Activated CD8-positive, alpha-beta T cell treated with anti-CD3 and anti-CD28 coated beads for 36 hours (primary cell): ENCODE measurements around the gene ELP2. TPM values are rescaled to one million over a fixed set of nuclear protein-coding genes. Genes with fewer than 3 reads are reported as not detected.
"Not testable (repeated sequence)": the region's sequence is repeated elsewhere in the genome, so short reads cannot be mapped to it uniquely, and the experiment has no call there.

ENCODE experiments used
- ATAC-seq: fragments of 200-7000 bp; cut with Tn5 transposase; one replicate; pipeline ENCODE4 v1.10.0; 2021; ENCODE audit warnings: mild to moderate bottlenecking, moderate library complexity
- CTCF ChIA-PET: fragments of 350-600 bp; sonication (Branson Sonifier 250); formaldehyde crosslinking; loops from one replicate; lab custom pipeline; 2021; ENCODE audit warnings: antibody characterized with exemption; lab: Charles Lee
- POLR2A ChIA-PET: fragments of 350-600 bp; sonication (Branson Sonifier 250); formaldehyde crosslinking; loops from one replicate; lab custom pipeline; 2021; ENCODE audit warnings: antibody characterized with exemption; lab: Charles Lee
- DNase-seq: peaks from one replicate; pipeline ENCODE4 v3.0.0-alpha.2; 2020
- H3K27ac Mint-ChIP-seq: one replicate; pipeline ENCODE4 v1.8.0; 2021; ENCODE audit warnings: mild to moderate bottlenecking, mixed read lengths
- H3K27me3 Mint-ChIP-seq: one replicate; pipeline ENCODE4 v1.8.0; 2021; ENCODE audit warnings: mixed read lengths
- H3K36me3 Mint-ChIP-seq: one replicate; pipeline ENCODE4 v1.8.0; 2021; ENCODE audit warnings: low read depth, mixed read lengths
- H3K4me1 Mint-ChIP-seq: one replicate; pipeline ENCODE4 v1.8.0; 2021; ENCODE audit warnings: low read depth, mixed read lengths
- H3K4me3 Mint-ChIP-seq: one replicate; pipeline ENCODE4 v1.8.0; 2021; ENCODE audit warnings: mild to moderate bottlenecking, moderate library complexity, mixed read lengths
- H3K9me3 Mint-ChIP-seq: one replicate; pipeline ENCODE4 v1.8.0; 2021; ENCODE audit warnings: mixed read lengths
- intact Hi-C: fragments of 100-400 bp; cut with micrococcal nuclease; formaldehyde crosslinking; loops from one replicate; pipeline ENCODE4 v1.10.0; 2022
- total RNA-seq, 2 experiments: library from RNA; stranded (reverse); gene quantifications; one replicate each; pipeline ENCODE4 v1.2.3, GENCODE V29; 2021
- TF ChIP-seq, protein P1 (sequence below): fragments of 200-600 bp; IDR thresholded peaks from one replicate; pipeline ENCODE4 v1.8.0; 2022; ENCODE audit warnings: antibody characterized with exemption, mild to moderate bottlenecking

Gene ELP2, protein sequence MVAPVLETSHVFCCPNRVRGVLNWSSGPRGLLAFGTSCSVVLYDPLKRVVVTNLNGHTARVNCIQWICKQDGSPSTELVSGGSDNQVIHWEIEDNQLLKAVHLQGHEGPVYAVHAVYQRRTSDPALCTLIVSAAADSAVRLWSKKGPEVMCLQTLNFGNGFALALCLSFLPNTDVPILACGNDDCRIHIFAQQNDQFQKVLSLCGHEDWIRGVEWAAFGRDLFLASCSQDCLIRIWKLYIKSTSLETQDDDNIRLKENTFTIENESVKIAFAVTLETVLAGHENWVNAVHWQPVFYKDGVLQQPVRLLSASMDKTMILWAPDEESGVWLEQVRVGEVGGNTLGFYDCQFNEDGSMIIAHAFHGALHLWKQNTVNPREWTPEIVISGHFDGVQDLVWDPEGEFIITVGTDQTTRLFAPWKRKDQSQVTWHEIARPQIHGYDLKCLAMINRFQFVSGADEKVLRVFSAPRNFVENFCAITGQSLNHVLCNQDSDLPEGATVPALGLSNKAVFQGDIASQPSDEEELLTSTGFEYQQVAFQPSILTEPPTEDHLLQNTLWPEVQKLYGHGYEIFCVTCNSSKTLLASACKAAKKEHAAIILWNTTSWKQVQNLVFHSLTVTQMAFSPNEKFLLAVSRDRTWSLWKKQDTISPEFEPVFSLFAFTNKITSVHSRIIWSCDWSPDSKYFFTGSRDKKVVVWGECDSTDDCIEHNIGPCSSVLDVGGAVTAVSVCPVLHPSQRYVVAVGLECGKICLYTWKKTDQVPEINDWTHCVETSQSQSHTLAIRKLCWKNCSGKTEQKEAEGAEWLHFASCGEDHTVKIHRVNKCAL
- total RNA-seq = 100 to 1,000 TPM in 1 of 2 experiments, 10 to 100 TPM in 1; 98.8 to 105 TPM

DNA sequence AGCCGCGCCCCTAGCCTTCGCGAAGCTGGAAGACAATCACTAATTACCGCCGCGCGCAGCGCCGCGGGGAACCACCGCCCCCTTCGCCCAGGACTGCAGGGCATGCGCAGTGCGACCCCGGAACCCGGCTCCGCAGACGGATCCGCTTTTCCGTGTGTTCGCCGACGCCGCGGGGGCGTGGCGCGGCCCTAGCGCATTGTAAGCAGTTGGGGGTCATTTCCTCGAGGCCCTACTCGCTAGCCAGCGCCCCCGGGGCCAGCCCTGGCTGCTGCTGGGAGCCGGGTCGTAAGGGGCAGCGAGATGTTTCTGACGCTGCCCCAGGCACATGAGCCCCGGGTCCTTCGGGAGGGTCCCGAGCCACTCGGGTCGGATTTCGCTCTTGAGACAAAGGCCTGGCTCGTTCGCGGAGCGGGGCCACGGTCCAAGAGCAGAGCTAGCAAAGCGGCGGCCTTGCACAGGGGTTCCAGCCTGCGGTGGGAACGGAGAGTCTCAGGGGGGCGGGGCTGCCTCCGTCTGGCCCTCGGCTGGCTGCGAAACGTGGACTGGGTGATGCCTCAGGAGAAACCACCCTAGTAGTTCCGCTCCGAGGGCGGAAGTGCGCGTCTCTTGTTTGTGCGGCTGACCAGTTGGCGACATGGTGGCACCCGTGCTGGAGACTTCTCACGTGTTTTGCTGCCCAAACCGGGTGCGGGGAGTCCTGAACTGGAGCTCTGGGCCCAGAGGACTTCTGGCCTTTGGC is at the start of gene ELP2, which contains the start of gene SLC39A6:
Gene ELP2 (plus strand): TSS at position 600 of the 739 bp plus-strand sequence. CDS start 35 bp downstream, at position 635.
Gene SLC39A6 (minus strand): TSS at position 41 of the 739 bp plus-strand sequence. CDS start 2,333 bp downstream, outside the sequence.
- no peaks in the 10 kb centered on the region for H3K27me3 Mint-ChIP-seq
- H3K27ac Mint-ChIP-seq = peak within 1 kb of the TSS; percentile 95
- POLR2A ChIA-PET = interaction anchor here (0.6 to 3.4 kb wide), 18 partner anchors 8 to 627 kb away, joined by 3 to 21 read pairs (median 4); partner anchors contain the start of genes RMP24 and RPRD1A
- intact Hi-C loops = loop anchor here (10.0 kb wide), 1 partner anchor 115 kb away; no protein-coding TSS in a partner anchor
- ATAC-seq (peak; percentile 92), DNase-seq (peak; percentile 96)
- CTCF ChIA-PET = interaction anchor here (1.4 to 3.8 kb wide), 6 partner anchors 10 to 155 kb away, joined by 3 to 10 read pairs (median 4); no protein-coding TSS in a partner anchor
- H3K4me3 Mint-ChIP-seq = peak within 1 kb of the TSS; percentile 93
- H3K4me1 Mint-ChIP-seq = peaks cover 56% of the 10 kb centered on the region
- H3K36me3 Mint-ChIP-seq = peaks cover 35% of the 10 kb centered on the region
- no peaks in the 10 kb centered on the region for H3K9me3 Mint-ChIP-seq
- TF ChIP-seq, protein P1, sequence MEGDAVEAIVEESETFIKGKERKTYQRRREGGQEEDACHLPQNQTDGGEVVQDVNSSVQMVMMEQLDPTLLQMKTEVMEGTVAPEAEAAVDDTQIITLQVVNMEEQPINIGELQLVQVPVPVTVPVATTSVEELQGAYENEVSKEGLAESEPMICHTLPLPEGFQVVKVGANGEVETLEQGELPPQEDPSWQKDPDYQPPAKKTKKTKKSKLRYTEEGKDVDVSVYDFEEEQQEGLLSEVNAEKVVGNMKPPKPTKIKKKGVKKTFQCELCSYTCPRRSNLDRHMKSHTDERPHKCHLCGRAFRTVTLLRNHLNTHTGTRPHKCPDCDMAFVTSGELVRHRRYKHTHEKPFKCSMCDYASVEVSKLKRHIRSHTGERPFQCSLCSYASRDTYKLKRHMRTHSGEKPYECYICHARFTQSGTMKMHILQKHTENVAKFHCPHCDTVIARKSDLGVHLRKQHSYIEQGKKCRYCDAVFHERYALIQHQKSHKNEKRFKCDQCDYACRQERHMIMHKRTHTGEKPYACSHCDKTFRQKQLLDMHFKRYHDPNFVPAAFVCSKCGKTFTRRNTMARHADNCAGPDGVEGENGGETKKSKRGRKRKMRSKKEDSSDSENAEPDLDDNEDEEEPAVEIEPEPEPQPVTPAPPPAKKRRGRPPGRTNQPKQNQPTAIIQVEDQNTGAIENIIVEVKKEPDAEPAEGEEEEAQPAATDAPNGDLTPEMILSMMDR = no peak

DNA sequence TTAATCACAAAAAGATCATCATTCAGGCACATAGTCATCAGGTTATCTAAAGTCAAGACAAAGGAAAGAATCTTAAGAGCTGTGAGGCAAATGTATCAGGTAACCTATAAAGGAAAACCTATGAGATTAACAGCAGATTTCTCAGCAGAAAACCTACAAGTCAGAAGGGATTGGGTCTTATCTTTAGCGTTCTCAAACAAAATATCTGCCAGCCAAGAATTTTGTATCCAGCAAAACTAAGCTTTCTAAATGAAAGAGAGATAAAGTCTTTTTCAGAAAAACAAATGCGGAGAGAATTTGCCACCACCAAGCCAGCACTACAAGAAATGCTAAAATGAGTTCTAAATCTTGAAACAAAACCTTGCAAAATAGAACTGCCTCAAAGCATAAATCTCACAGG is 48.6 kb upstream of the ELP2 start:
- POLR2A ChIA-PET = interaction anchor here (1.3 kb wide), 1 partner anchor 51 kb away, joined by 3 read pairs; no protein-coding TSS in a partner anchor
- H3K27ac Mint-ChIP-seq, intact Hi-C loops, CTCF ChIA-PET, DNase-seq, H3K4me3 Mint-ChIP-seq, H3K9me3 Mint-ChIP-seq, ATAC-seq, H3K36me3 Mint-ChIP-seq, H3K27me3 Mint-ChIP-seq: not testable (repeated sequence)
- H3K4me1 Mint-ChIP-seq = peaks cover 12% of the 10 kb centered on the region

DNA sequence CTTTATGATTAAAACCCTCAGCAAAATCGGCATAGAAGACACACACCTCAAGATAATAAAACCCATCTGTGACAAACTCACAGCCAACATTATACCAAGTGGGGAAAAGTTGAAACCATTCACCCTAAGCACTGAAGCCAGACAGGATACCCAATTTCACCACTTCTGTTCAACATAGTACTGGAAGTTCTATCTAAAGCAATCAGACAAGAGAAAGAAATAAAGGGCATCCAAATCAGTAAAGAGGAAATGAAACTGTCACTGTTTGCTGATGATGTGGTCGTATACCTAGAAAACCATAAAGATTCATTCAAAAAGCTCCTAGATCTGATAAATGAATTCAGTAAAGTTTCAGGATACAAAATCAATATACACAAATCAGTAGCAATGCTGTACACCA is 46.0 kb upstream of the ELP2 start:
- H3K27ac Mint-ChIP-seq = no peak overlapping the region
- peaks cover 12% of the 10 kb centered on the region for H3K4me1 Mint-ChIP-seq
- H3K36me3 Mint-ChIP-seq = no peaks in the 10 kb centered on the region
- CTCF ChIA-PET = no interaction called here
- ATAC-seq (peak; percentile 69), DNase-seq (no peak)
- no peaks in the 10 kb centered on the region for H3K27me3 Mint-ChIP-seq
- intact Hi-C loops = no loop called here
- TF ChIP-seq, protein P1 = no peak
- H3K9me3 Mint-ChIP-seq = peaks cover 7% of the 10 kb centered on the region
- POLR2A ChIA-PET = interaction anchor here (0.7 kb wide), 1 partner anchor 23 kb away, joined by 4 read pairs; no protein-coding TSS in a partner anchor
- H3K4me3 Mint-ChIP-seq = no peak overlapping the region

DNA sequence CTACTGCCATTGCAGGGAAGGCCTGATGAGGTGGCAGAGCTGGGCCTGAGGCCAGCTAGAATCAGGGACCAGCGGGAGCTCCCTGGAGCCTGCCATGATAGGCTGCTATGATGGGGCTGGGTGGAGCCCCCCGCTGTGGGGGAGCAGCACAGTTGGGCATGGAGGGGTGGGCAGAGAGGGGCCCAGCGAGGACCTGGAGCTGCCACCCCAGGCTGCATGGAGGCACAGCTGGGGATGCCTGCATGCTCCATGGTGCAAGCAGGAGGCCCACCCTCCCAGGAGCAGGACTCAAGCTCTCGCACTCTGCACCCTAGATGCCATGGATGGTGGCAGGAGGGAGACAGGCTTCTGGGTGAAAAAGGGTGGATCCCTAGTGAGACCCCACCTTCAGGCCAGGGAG is 44.5 kb upstream of the ELP2 start:
- Mint-ChIP-seq H3K27ac (no peak overlapping the region), H3K4me3 (no peak overlapping the region), H3K9me3 (peaks cover 7% of the 10 kb centered on the region), H3K36me3 (no peaks in the 10 kb centered on the region), H3K27me3 (no peaks in the 10 kb centered on the region), H3K4me1 (peaks cover 12% of the 10 kb centered on the region)
- ChIA-PET POLR2A (no interaction called here), CTCF (interaction anchor here (0.8 to 1.9 kb wide), 2 partner anchors 67 to 199 kb away, joined by 3 to 5 read pairs; no protein-coding TSS in a partner anchor)
- TF ChIP-seq, protein P1 = no peak
- ATAC-seq (no peak), DNase-seq (no peak)
- intact Hi-C loops = no loop called here
